ENCODE results near the gene PRODH2.

- TF ChIP-seq POLR2A (IDR thresholded peaks at IDR 0.05) (no peak), CTCF (IDR thresholded peaks at IDR 0.05) (no peak), POLR2AphosphoS5 (IDR thresholded peaks at IDR 0.05) (no peak)
Measured at GRCh38 chr19:35797663-35798062, 15.0 kb downstream of the PRODH2 start.

Data from suprapubic skin (tissue), 4 donors.